SK-N-DZ (cell line): ENCODE data around the gene DENND1A.

ENCODE experiments used
- DNase-seq: peaks from one replicate; pipeline ENCODE4 v3.0.0-alpha.2; 2015; ENCODE audit warnings: low spot score

DENND1A gene

GRCh38 chr9:123359546-123359945 is 570.4 kb downstream of the DENND1A start:
- DNase-seq: no peak

GRCh38 chr9:123359106-123359505 is 570.8 kb downstream of the DENND1A start:
- no peak for DNase-seq

GRCh38 chr9:123358181-123358905 is 571.6 kb downstream of the DENND1A start:
- no peak for DNase-seq

GRCh38 chr9:123357743-123358059 is 572.2 kb downstream of the DENND1A start:
- no peak for DNase-seq

GRCh38 chr9:123356851-123357742 is 572.8 kb downstream of the DENND1A start:
- DNase-seq: peak; percentile 59

GRCh38 chr9:123355761-123356431 is 574.0 kb downstream of the DENND1A start, which contains the start of gene CRB2:
Gene CRB2, plus strand, starts transcription at chr9:123356197. Its CDS starts 64 bp downstream, at chr9:123356261.
- DNase-seq: peak; percentile 91

GRCh38 chr9:123354806-123355508 is 575.0 kb downstream of the DENND1A start:
- DNase-seq: no peak

- peak; percentile 82 for DNase-seq
Measured at GRCh38 chr9:123353984-123354591, 575.8 kb downstream of the DENND1A start.

GRCh38 chr9:123353041-123353440 is 576.9 kb downstream of the DENND1A start:
- no peak for DNase-seq

GRCh38 chr9:123350590-123351310 is 579.2 kb downstream of the DENND1A start:
- no peak for DNase-seq

- DNase-seq: peak; percentile 79
Measured at GRCh38 chr9:123349691-123350480, 580.0 kb downstream of the DENND1A start.

- no peak for DNase-seq
Measured at GRCh38 chr9:123349033-123349432, 580.9 kb downstream of the DENND1A start.

GRCh38 chr9:123348317-123348992 is 581.5 kb downstream of the DENND1A start:
- no peak for DNase-seq

GRCh38 chr9:123347289-123348060 is 582.5 kb downstream of the DENND1A start:
- DNase-seq: no peak

- no peak for DNase-seq
Measured at GRCh38 chr9:123346826-123347225, 583.1 kb downstream of the DENND1A start.

- no peak for DNase-seq
Measured at GRCh38 chr9:123346026-123346425, 583.9 kb downstream of the DENND1A start.

GRCh38 chr9:123345567-123345955 is 584.4 kb downstream of the DENND1A start:
- peak; percentile 90 for DNase-seq
